Effector memory CD8-positive, alpha-beta T cell (primary cell): ENCODE measurements around the gene MSI2.
A peak's percentile ranks its signal among the peaks of the same experiment; 100 is the strongest.

Experiments
- ATAC-seq: fragments of 150-1000 bp; cut with Tn5 transposase; replicated peaks from 2 replicates; pipeline ENCODE4 v1.10.0; 2021; ENCODE audit warnings: mild to moderate bottlenecking, moderate library complexity
- DNase-seq, 3 experiments: peaks; one replicate each; pipeline ENCODE4 v3.0.0; 2021
- H3K27ac Mint-ChIP-seq, 2 donors: one replicate each; pipeline ENCODE4 v1.8.0; 2022; ENCODE audit warnings: mild to moderate bottlenecking in 2 of 2, mixed read lengths in 2 of 2, moderate library complexity in 2 of 2
- H3K27me3 Mint-ChIP-seq, 2 donors: one replicate each; pipeline ENCODE4 v1.8.0; 2022; ENCODE audit warnings: mixed read lengths in 2 of 2
- H3K36me3 Mint-ChIP-seq: one replicate; pipeline ENCODE4 v1.8.0; 2022; ENCODE audit warnings: mild to moderate bottlenecking, moderate library complexity, mixed read lengths; ENCODE audit not compliant: insufficient read depth
- H3K4me1 Mint-ChIP-seq, 2 donors: one replicate each; pipeline ENCODE4 v1.8.0; 2022; ENCODE audit warnings: low read depth in 2 of 2, mixed read lengths in 2 of 2
- H3K4me3 Mint-ChIP-seq, 2 donors: one replicate each; pipeline ENCODE4 v1.8.0; 2022; ENCODE audit warnings: mild to moderate bottlenecking in 2 of 2, mixed read lengths in 2 of 2, moderate library complexity in 2 of 2
- H3K9me3 Mint-ChIP-seq, 2 donors: one replicate each; pipeline ENCODE4 v1.8.0; 2022; ENCODE audit warnings: mixed read lengths in 2 of 2

MSI2 gene

DNA sequence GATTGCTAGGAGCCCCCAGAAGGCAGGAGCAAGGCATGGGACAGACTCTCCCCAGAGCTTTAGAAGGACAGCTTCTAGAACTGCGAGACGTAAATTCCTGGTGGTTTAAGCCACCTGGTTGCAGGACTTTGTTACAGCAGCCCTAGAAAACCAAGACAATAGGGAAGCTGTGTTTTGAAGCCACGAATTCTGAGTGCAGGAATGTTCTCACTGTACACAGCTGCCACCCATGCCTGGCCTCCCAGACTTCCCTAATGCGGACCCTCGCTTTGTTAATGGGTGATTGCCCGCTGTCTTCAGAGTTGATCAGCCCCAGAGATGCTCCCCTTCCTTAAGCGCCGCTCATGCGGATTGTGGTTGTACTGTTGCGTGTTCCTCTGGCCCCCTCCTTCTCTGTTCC lies 177.1 kb downstream of the MSI2 start:
- Mint-ChIP-seq H3K4me1 (peaks cover 32 to 35% of the 10 kb centered on the region in 2 donors), H3K36me3 (peaks cover 3% of the 10 kb centered on the region), H3K9me3 (no peaks in the 10 kb centered on the region), H3K27me3 (no peaks in the 10 kb centered on the region), H3K27ac (no peak overlapping the region), H3K4me3 (no peak overlapping the region)
- no peak for ATAC-seq
- no peak for DNase-seq

DNA sequence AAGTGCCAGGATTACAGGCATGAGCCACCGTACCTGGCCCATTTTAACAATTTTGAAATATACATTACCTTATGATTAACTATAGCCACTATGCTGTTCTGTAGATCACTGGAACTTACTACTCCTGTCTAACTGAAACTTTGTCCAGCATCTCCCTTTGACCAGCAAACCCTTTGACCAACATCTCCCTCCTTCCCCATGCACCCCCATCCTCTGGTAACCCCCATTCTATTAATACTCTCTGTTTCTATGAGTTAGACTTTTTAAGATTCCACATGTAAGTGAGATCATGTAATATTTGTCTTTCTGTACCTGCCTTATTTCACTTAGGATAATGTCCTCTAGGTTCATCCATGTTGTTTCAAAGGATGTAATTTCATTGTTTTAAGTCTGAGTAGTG lies 178.0 kb downstream of the MSI2 start:
- no peak for ATAC-seq
- Mint-ChIP-seq H3K27me3 (no peaks in the 10 kb centered on the region), H3K4me3 (no peak overlapping the region), H3K36me3 (peaks cover 2% of the 10 kb centered on the region), H3K27ac (no peak overlapping the region), H3K9me3 (no peaks in the 10 kb centered on the region), H3K4me1 (peaks cover 39 to 41% of the 10 kb centered on the region in 2 donors)
- no peak for DNase-seq

DNA sequence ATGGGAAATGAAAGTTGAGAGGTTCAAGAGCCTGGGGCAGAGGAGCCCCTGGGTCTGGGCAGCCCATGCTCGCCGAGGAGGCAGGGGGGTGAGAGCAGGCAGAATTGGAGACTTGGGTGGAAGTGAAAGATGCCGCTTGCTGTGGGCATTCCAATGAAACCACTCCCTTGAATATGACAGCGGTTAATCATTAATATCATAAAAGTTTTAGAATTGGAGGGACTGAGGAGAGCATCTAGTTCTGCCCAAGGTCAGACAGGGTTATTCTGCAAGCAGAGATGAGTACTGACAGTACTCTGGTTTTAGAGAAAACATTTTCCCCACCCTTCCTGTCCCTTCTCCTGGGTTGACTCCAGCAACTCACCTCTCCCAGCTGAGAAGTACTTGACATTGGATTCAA lies 180.2 kb downstream of the MSI2 start:
- Mint-ChIP-seq H3K9me3 (no peaks in the 10 kb centered on the region), H3K36me3 (peaks cover 4% of the 10 kb centered on the region), H3K27me3 (no peaks in the 10 kb centered on the region), H3K4me1 (peaks cover 50% of the 10 kb centered on the region in 2 donors), H3K27ac (peak overlapping the region in 1 of 2 donors; percentile 5), H3K4me3 (no peak overlapping the region)
- no peak for DNase-seq
- ATAC-seq: no peak

DNA sequence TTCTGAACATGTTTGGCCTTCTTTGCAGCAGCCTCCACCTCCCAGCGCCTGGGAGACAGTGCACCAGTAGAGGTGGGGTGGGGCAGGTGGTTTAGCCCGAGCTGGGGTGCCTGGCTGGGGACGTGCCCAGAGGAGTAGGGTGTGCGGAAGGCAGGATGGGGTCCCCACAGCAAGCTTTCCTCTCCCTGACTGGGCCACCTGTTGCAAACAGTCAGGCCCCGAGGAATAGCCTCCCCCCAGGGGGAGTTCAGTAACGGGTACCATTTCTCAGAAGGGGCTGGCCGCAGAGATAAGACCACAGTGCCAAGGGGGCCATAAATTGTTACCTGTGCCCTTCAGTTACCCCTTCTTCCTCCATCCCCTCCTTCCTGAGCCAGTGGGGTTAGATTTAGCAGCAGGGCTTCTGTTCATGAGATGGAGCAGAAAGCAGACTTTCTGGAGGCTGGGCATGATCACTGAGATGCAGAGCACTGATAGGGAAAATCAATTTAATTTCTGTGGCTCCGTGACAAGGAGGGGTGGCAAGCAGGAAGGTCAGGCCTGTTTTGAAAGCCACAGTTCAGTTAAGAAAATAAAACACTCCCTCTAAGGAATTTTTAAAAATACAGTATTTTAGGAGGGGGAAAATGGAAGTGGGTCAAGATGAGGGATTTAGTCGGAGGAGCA lies 181.9 kb downstream of the MSI2 start:
- Mint-ChIP-seq H3K4me3 (no peak overlapping the region), H3K27ac (peak overlapping the region in 1 of 2 donors; percentile 48), H3K9me3 (no peaks in the 10 kb centered on the region), H3K27me3 (no peaks in the 10 kb centered on the region), H3K36me3 (peaks cover 4% of the 10 kb centered on the region), H3K4me1 (peaks cover 50 to 54% of the 10 kb centered on the region in 2 donors)
- DNase-seq (no peak), ATAC-seq (no peak)

DNA sequence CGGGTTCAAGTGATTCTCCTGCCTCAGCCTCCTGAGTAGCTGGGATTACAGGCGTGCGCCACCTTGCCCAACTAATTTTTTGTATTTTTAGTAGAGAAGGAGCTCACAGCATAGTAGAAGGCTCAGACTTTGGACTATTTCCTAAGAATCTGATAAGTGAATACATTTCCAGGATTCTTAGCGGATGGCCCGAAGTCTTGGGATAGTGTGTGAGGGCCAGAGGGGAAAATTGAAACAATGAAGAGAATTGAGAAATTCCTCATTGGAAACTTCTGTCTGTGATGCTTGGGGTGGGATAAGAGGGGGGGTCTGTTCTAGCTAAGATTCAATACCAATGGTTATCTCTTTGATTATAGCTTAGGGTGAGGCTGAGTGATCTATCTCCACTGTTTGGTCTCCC lies 183.3 kb downstream of the MSI2 start:
- Mint-ChIP-seq H3K4me1 (peaks cover 55 to 57% of the 10 kb centered on the region in 2 donors), H3K4me3 (peak overlapping the region; percentile 44 to 63), H3K27me3 (no peaks in the 10 kb centered on the region), H3K27ac (peak overlapping the region; percentile 75 to 88), H3K36me3 (peaks cover 7% of the 10 kb centered on the region), H3K9me3 (no peaks in the 10 kb centered on the region)
- DNase-seq: no peak
- ATAC-seq: no peak

DNA sequence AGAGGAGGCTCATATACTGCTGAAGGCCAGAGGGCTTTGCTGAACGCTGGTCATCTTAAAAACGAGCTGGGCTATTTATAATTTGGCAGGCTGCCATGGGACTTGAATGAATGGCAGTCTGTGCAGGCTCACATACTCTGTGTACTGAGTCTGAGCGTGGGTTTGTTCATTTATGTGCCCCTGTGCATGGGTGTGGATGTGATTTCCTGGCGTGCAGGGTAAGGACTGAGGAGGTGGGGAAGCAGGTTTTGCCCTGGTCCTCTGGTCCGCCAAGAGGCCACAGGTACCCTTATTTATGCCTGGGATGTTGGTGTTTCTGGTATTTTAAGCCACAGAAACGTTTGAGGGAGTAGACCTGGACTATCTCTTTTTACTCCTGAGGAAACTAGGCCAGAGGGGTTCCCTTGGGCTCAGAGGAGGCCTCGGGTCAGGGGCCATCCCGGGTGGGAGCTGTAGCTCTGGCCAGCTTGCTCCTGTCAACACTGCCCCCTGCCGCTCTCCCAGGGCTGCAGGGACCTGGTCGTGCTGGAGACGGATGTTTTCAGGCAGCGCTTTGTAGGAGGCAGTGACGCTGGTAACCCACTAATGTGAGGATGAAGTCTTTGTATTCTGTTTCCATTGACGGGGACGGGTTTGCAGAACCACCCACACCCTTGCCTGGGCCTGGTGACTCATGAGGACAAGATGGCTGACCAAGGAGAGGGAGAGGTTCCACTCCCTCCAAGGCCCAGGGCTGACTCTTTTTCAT lies 184.4 kb downstream of the MSI2 start:
- Mint-ChIP-seq H3K27me3 (no peaks in the 10 kb centered on the region), H3K4me3 (peak overlapping the region; percentile 44 to 63), H3K36me3 (peaks cover 7% of the 10 kb centered on the region), H3K4me1 (peaks cover 53 to 57% of the 10 kb centered on the region in 2 donors), H3K9me3 (no peaks in the 10 kb centered on the region), H3K27ac (peak overlapping the region; percentile 75 to 88)
- ATAC-seq: peak; percentile 84
- DNase-seq: peak; percentile 14 to 31 (median 27)

DNA sequence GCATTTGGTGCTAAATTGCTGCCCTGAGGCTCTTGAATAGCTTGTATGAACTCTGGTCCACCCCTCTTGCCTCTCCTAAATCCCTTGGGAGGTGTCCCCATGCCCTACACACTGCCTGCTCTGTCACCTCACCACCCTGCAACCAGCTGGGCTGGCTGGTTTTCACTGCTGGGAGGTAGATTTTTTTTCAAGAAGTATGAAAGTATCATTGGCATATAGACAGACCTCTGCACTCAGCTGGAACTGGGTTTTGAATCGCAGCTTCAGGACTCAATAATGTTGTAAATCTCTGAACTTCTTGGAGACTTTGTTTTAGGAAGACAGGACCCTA lies 184.9 kb downstream of the MSI2 start:
- H3K4me1 Mint-ChIP-seq: peaks cover 53 to 58% of the 10 kb centered on the region in 2 donors
- DNase-seq: no peak
- peaks cover 7% of the 10 kb centered on the region for H3K36me3 Mint-ChIP-seq
- peak; percentile 2 for ATAC-seq
- H3K4me3 Mint-ChIP-seq: peak overlapping the region in 1 of 2 donors; percentile 63
- no peaks in the 10 kb centered on the region for H3K27me3 Mint-ChIP-seq
- H3K27ac Mint-ChIP-seq: peak overlapping the region; percentile 75 to 88
- H3K9me3 Mint-ChIP-seq: no peaks in the 10 kb centered on the region

DNA sequence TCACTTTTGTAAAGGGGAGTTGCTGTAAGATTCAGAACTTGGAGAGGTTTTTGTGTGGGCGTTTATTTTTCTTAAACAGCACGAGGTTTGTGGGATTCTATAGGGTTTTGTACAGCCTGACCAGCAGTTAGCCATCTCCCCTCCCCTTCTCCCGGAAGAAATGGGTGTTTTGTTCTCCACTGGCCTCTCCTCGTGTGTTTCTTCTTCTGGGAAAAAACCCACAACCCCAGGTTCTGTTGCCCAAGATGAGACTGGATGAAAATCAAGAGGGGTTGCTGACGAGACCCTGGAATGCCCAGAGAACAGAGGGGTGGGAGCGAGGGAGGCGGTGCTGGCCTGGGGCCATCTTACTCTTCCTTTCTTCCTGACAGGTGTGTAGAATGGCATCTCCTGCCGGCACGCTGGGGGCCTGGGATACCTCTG lies 186.1 kb downstream of the MSI2 start:
- peak overlapping the region; percentile 85 to 86 for H3K27ac Mint-ChIP-seq
- ATAC-seq (no peak), DNase-seq (no peak)
- peak overlapping the region in 1 of 2 donors; percentile 62 for H3K4me3 Mint-ChIP-seq
- peaks cover 7% of the 10 kb centered on the region for H3K36me3 Mint-ChIP-seq
- H3K4me1 Mint-ChIP-seq: peaks cover 52% of the 10 kb centered on the region in 2 donors
- no peaks in the 10 kb centered on the region for H3K27me3 Mint-ChIP-seq
- no peaks in the 10 kb centered on the region for H3K9me3 Mint-ChIP-seq

DNA sequence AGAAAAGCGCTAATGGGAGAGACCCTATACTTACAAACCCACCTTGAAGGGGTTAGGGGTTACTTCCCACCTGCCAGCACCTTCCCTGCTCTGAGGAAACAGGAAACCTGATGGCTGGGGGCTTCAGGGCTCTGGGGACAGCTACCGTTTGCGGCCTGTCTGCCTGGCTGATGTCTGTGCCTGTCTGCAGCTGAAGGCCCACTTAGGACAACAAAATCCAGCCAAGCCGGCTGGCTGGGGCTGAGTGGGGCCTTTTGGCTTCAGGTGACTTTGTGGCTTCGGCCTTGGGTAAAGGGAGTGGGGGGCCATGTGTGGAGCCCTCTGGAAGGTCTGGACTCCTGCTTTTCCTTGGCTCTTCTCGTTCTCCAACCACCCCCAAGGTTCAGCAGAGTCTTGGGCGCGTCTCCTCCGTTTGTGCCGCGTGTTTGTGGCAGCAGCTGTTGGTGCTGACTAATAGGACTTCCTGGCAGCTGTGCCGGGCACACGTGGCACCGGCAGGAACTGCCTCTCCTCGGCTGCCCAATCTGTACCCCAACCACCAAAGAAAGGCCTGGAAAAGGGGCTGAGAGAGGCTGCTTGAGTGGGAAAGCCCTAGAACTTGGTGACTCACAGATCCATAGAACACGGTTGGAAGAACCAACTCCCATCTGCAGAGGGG lies 186.7 kb downstream of the MSI2 start:
- Mint-ChIP-seq H3K36me3 (peaks cover 7% of the 10 kb centered on the region), H3K27ac (peak overlapping the region; percentile 85 to 86), H3K4me1 (peaks cover 53 to 56% of the 10 kb centered on the region in 2 donors), H3K9me3 (no peaks in the 10 kb centered on the region), H3K27me3 (no peaks in the 10 kb centered on the region), H3K4me3 (peak overlapping the region; percentile 45 to 62)
- DNase-seq: peak; percentile 11 to 19 (median 15)
- peak; percentile 61 for ATAC-seq

DNA sequence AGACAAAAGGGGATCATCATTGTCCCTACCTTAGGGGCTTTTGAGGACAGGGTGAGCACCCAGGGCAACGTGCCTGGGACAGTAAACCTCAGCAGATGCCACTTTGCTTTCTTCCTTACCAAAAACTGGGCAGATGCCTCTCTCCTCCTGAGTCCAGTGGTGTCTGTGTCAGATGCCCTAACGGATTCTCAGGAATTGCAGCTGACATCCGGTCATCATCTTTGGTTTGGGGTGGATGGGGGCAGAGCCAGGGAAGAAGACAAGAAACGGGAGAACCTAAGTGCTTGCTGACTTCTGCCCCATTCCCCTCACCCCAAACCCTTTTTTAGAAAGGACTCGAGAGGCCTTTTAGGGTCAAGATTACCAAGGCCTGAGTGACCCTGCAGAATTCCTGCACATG lies 187.5 kb downstream of the MSI2 start:
- no peak for DNase-seq
- peaks cover 7% of the 10 kb centered on the region for H3K36me3 Mint-ChIP-seq
- ATAC-seq: no peak
- no peak overlapping the region for H3K4me3 Mint-ChIP-seq
- peaks cover 52 to 58% of the 10 kb centered on the region in 2 donors for H3K4me1 Mint-ChIP-seq
- peak overlapping the region in 1 of 2 donors; percentile 85 for H3K27ac Mint-ChIP-seq
- no peaks in the 10 kb centered on the region for H3K9me3 Mint-ChIP-seq
- no peaks in the 10 kb centered on the region for H3K27me3 Mint-ChIP-seq

DNA sequence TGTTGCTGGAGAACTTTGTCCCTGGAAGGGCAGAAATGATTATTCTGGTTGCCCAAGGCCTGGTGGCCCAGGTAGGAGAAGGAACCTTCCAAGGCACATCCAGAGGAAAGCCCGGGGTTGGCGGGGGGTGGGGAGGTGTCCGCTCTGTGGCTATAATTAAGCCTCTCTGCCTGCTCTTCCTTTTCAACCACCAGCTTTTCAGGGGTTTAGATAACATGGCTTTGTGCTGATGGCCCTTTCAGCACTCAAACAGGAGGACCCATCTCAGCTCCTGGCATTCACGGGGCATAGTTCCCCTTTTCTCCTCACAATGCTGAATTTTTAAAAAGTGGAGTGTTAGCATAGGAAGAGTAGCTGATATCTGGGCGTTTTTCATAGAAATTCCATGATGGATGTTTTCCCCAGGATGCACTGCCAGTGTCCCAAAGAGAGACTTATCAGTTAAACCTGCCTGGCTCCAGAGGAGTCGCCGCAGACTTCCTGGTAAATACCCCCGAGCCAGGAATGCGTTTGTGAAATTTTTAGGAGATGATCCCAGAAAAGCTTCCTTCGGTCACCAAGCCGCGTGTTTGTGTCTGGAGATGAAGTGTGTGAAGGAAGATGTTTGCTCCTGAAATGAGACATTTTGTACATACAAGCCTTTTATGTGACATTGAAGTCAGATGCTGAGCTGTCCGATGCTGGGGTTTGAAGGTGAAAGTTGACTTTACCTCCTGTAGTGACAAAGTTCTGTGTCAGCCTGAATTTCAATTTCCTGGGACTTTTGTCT lies 188.5 kb downstream of the MSI2 start:
- no peaks in the 10 kb centered on the region for H3K27me3 Mint-ChIP-seq
- H3K36me3 Mint-ChIP-seq: peaks cover 10% of the 10 kb centered on the region
- no peak overlapping the region for H3K4me3 Mint-ChIP-seq
- ATAC-seq: no peak
- DNase-seq: no peak
- peaks cover 42 to 49% of the 10 kb centered on the region in 2 donors for H3K4me1 Mint-ChIP-seq
- no peak overlapping the region for H3K27ac Mint-ChIP-seq
- no peaks in the 10 kb centered on the region for H3K9me3 Mint-ChIP-seq

DNA sequence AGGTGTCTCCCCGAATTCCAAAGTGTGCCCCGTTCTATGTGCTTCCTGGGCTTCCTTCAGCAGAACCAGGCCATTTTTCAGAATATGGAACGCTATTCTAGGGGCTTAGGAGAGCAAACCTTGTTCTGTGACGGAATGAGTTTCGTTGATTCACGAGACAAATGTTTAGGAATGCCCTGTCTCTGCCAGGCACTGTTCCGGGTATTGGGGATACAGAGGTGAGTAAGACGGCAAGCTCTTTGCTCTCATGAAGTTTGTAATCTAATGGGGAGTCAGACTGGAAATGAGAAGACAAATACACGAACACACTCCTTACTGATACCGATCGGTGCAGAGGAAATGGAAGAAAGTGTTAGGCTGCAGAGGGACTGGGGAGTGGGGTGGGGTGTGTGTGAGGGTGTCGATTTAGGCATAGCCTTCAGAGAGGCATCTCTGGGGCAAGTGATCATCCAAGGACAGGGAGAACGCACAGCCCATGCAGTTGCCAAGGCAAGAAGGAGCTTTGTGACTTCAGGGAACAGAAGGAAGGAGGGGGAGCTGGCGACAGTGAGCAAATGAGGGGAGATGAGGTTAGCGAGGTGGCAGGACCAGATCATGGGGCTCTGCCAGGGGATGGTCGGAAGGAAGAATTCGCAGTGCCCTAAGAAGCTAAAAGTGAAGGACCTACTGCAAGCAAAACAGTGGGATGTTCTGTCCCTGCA lies 189.6 kb downstream of the MSI2 start:
- H3K27me3 Mint-ChIP-seq: no peaks in the 10 kb centered on the region
- H3K9me3 Mint-ChIP-seq: no peaks in the 10 kb centered on the region
- H3K27ac Mint-ChIP-seq: peak overlapping the region in 1 of 2 donors; percentile 41

More for the DNA sequence above, 189.6 kb downstream of the MSI2 start:
- Mint-ChIP-seq H3K36me3 (peaks cover 6% of the 10 kb centered on the region), H3K4me3 (no peak overlapping the region), H3K4me1 (peaks cover 32 to 38% of the 10 kb centered on the region in 2 donors)
- ATAC-seq (no peak), DNase-seq (no peak)
